ENCODE data around the gene RHBDF2. TPM values are rescaled to one million over a fixed set of nuclear protein-coding genes. Genes with fewer than 3 reads are reported as not detected.
A peak's percentile ranks its signal among the peaks of the same experiment; 100 is the strongest.

RHBDF2 gene
- total and polyA plus RNA-seq, 5 donors from 2014 or later, result 2.5 to 23.8 (median 3.7) TPM

DNA sequence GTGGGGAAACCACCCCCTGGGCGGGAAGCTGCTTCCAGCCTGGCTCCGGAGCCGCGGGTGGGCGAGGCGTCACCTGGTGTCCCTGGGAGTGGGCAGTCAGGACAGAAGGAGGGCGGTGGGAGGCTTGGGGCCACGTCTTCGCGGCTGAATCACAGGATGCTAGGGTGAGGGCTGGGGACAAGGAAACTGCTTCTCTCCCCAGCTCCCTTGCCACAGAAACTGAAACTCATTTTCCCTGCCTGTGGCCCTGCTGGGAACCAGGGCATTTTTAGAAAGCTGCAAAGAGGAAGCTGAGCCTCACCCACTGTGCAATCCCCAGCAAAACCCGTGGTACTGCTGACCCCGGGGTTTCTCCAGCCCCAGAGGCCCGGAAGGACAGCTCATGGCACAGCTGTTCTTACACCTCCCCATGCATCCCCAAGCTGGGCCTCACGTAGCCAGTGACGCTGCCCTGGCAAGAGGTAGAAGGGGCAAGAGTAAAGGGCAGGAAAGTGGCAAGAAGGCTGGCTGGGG lies 8.2 kb downstream of the RHBDF2 start:
- Mint-ChIP-seq H3K9me3 (no peaks in the 10 kb centered on the region), H3K4me3 (peak overlapping the region; percentile 50 to 81 (median 61))

GRCh38 chr17:76492123-76492988 lies 8.9 kb downstream of the RHBDF2 start:
- DNase-seq, result no peak

More for the DNA sequence above, 8.2 kb downstream of the RHBDF2 start:
- H3K27ac Mint-ChIP-seq, result peak overlapping the region; percentile 29 to 76 (median 62)
- no peaks in the 10 kb centered on the region for H3K27me3 ChIP-seq (ENCODE audit: control insufficient read depth, insufficient read depth, low read length)
- H3K4me1 Mint-ChIP-seq, result peaks cover 0 to 29% (median 17%) of the 10 kb centered on the region in 4 donors
- no peaks in the 10 kb centered on the region for H3K36me3 Mint-ChIP-seq
- ATAC-seq (ENCODE audit: low read depth in 2 of 2), result peak; percentile 49 to 54
- H3K9me3 ChIP-seq (ENCODE audit: control insufficient read depth in 2 of 2, low read length in 2 of 2), result no peaks in the 10 kb centered on the region
- no peaks in the 10 kb centered on the region for H3K36me3 ChIP-seq (ENCODE audit: control insufficient read depth, insufficient read depth, low read length)
- no peak overlapping the region for H3K4me3 ChIP-seq (ENCODE audit: low read depth, low read length)
- no peaks in the 10 kb centered on the region for H3K27me3 Mint-ChIP-seq
- no peak overlapping the region for H3K27ac ChIP-seq (ENCODE audit: insufficient read depth, low read length, poor library complexity, severe bottlenecking)
- DNase-seq, result peak in 1 of 3 donors; percentile 63
- H3K4me1 ChIP-seq (ENCODE audit: control insufficient read depth, insufficient read depth, low read length, poor library complexity, severe bottlenecking), result peaks cover 18% of the 10 kb centered on the region

DNA sequence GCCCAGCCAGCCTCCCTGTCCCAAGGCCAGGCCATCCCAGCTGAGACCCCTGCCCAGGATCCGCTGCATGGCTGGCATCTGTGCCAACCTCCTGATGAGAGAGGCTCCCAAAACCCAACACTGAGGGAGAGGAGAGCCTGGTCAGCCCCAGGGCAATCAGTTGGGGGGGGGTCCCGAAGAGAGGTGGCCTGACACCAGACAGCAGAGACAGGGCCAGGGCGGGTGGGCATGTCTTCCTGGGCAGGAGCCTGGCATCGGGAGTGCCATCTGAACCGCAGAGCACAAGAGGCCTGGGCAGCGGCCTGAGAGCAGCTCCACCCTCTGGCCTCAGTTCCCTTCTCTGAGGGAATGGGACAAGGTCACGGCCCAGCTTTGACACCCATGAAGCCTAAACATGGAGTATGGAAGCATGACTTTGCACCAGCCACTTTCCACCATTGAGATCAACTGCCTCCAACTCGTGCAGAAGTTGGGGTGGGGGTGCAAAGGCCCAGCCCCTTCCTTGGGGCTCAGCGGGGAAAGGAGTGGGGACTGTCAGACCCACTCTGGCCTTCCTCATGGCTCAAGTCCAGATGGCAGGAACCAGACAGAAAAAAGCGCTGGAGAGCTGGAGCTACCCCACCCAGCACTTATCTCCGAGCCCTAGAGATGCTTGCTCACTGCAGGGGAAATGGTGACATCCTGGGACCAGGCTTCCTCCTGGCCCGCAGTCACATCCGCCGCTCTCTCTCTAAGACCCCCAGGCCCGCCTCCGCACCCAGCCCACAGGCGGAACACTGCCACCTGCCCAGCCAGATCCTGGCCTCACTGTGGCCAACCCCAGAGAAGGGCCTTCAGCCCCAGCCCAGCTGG lies 9.7 kb downstream of the RHBDF2 start:
- Mint-ChIP-seq H3K36me3 (no peaks in the 10 kb centered on the region), H3K4me3 (peak overlapping the region in 2 of 4 donors; percentile 38 to 44), H3K27me3 (no peaks in the 10 kb centered on the region), H3K4me1 (peaks cover 0 to 26% (median 15%) of the 10 kb centered on the region in 4 donors), H3K9me3 (no peaks in the 10 kb centered on the region), H3K27ac (peak overlapping the region in 2 of 3 donors; percentile 9 to 52)
- Histone ChIP-seq H3K36me3 (ENCODE audit: control insufficient read depth, insufficient read depth, low read length) (no peaks in the 10 kb centered on the region), H3K27me3 (ENCODE audit: control insufficient read depth, insufficient read depth, low read length) (no peaks in the 10 kb centered on the region), H3K4me1 (ENCODE audit: control insufficient read depth, insufficient read depth, low read length, poor library complexity, severe bottlenecking) (peaks cover 18% of the 10 kb centered on the region), H3K9me3 (ENCODE audit: control insufficient read depth in 2 of 2, low read length in 2 of 2) (no peaks in the 10 kb centered on the region), H3K27ac (ENCODE audit: insufficient read depth, low read length, poor library complexity, severe bottlenecking) (no peak overlapping the region), H3K4me3 (ENCODE audit: low read depth, low read length) (no peak overlapping the region)
- ATAC-seq (ENCODE audit: low read depth in 2 of 2) (no peak), DNase-seq (peak in 1 of 3 donors; percentile 25)

More at GRCh38 chr17:76492123-76492988, 8.9 kb downstream of the RHBDF2 start:
- Mint-ChIP-seq H3K27ac (peak overlapping the region; percentile 14 to 76 (median 62)), H3K36me3 (no peaks in the 10 kb centered on the region), H3K4me1 (peaks cover 0 to 27% (median 17%) of the 10 kb centered on the region in 4 donors), H3K4me3 (peak overlapping the region; percentile 27 to 81 (median 59)), H3K9me3 (no peaks in the 10 kb centered on the region), H3K27me3 (no peaks in the 10 kb centered on the region)
- no peaks in the 10 kb centered on the region for H3K27me3 ChIP-seq (ENCODE audit: control insufficient read depth, insufficient read depth, low read length)
- H3K4me3 ChIP-seq (ENCODE audit: low read depth, low read length), result no peak overlapping the region
- H3K27ac ChIP-seq (ENCODE audit: insufficient read depth, low read length, poor library complexity, severe bottlenecking), result no peak overlapping the region
- no peaks in the 10 kb centered on the region for H3K9me3 ChIP-seq (ENCODE audit: control insufficient read depth in 2 of 2, low read length in 2 of 2)
- ATAC-seq (ENCODE audit: low read depth in 2 of 2), result peak in 1 of 2 donors; percentile 12
- H3K4me1 ChIP-seq (ENCODE audit: control insufficient read depth, insufficient read depth, low read length, poor library complexity, severe bottlenecking), result peaks cover 18% of the 10 kb centered on the region
- H3K36me3 ChIP-seq (ENCODE audit: control insufficient read depth, insufficient read depth, low read length), result no peaks in the 10 kb centered on the region

- no peaks in the 10 kb centered on the region for H3K9me3 ChIP-seq (ENCODE audit: control insufficient read depth in 2 of 2, low read length in 2 of 2)
- H3K4me3 Mint-ChIP-seq, result no peak overlapping the region
- no peak overlapping the region for H3K27ac ChIP-seq (ENCODE audit: insufficient read depth, low read length, poor library complexity, severe bottlenecking)
- H3K27me3 ChIP-seq (ENCODE audit: control insufficient read depth, insufficient read depth, low read length), result no peaks in the 10 kb centered on the region
- no peak for ATAC-seq (ENCODE audit: low read depth in 2 of 2)
- H3K4me1 Mint-ChIP-seq, result peaks cover 0 to 22% (median 15%) of the 10 kb centered on the region in 4 donors
- no peaks in the 10 kb centered on the region for H3K36me3 Mint-ChIP-seq
- peaks cover 18% of the 10 kb centered on the region for H3K4me1 ChIP-seq (ENCODE audit: control insufficient read depth, insufficient read depth, low read length, poor library complexity, severe bottlenecking)
- no peak overlapping the region for H3K4me3 ChIP-seq (ENCODE audit: low read depth, low read length)
- H3K27me3 Mint-ChIP-seq, result no peaks in the 10 kb centered on the region
- DNase-seq, result no peak
- H3K27ac Mint-ChIP-seq, result no peak overlapping the region
- H3K36me3 ChIP-seq (ENCODE audit: control insufficient read depth, insufficient read depth, low read length), result no peaks in the 10 kb centered on the region
- H3K9me3 Mint-ChIP-seq, result no peaks in the 10 kb centered on the region
These were observed 11.0 kb downstream of the RHBDF2 start for GRCh38 chr17:76490112-76490710.

DNA sequence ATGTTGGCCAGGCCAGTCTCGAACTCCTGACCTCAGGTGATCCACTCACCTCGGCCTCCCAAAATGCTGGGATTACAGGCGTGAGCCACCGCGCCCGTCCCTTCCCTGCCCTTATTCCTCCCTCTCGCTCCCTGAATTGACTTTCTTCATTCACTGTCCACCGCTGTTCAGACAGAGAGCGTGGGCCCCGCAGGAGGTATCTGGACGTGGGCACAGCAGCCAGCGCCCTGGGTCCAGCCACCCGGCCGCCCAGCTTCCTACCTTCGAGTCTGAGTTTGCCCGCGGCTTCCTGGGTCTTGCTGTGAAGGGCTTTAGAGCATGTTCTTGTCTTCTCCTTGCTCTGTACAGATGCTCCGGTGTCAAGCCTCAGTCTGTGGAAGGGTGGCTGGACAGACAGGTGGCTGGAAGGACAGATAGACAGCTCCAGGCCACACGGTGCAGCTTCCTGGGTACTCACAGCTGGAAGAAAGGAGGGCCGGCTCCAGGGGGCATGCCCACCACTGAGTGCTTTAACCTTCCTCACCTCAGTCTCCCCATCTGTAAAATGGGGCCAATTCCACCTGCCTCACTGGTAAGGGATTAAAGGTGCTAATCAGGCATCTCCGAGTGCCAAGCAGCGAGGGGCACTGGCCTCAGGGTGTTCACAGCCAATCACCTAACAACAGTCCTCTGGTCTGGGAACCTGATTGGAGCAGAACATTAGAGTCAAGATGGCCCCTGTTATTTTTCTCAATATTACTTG lies 13.6 kb downstream of the RHBDF2 start:
- H3K27ac Mint-ChIP-seq, result no peak overlapping the region
- H3K27me3 ChIP-seq (ENCODE audit: control insufficient read depth, insufficient read depth, low read length), result no peaks in the 10 kb centered on the region
- no peak overlapping the region for H3K4me3 Mint-ChIP-seq
- H3K4me1 ChIP-seq (ENCODE audit: control insufficient read depth, insufficient read depth, low read length, poor library complexity, severe bottlenecking), result peaks cover 2% of the 10 kb centered on the region
- peaks cover 4% of the 10 kb centered on the region for H3K36me3 Mint-ChIP-seq
- H3K36me3 ChIP-seq (ENCODE audit: control insufficient read depth, insufficient read depth, low read length), result no peaks in the 10 kb centered on the region
- H3K9me3 Mint-ChIP-seq, result no peaks in the 10 kb centered on the region
- no peak overlapping the region for H3K27ac ChIP-seq (ENCODE audit: insufficient read depth, low read length, poor library complexity, severe bottlenecking)
- H3K4me1 Mint-ChIP-seq, result peaks cover 0 to 12% (median 7%) of the 10 kb centered on the region in 4 donors
- DNase-seq (no peak), ATAC-seq (ENCODE audit: low read depth in 2 of 2) (no peak)
- no peaks in the 10 kb centered on the region for H3K9me3 ChIP-seq (ENCODE audit: control insufficient read depth in 2 of 2, low read length in 2 of 2)
- no peaks in the 10 kb centered on the region for H3K27me3 Mint-ChIP-seq
- no peak overlapping the region for H3K4me3 ChIP-seq (ENCODE audit: low read depth, low read length)

- Histone ChIP-seq H3K9me3 (ENCODE audit: control insufficient read depth in 2 of 2, low read length in 2 of 2) (no peaks in the 10 kb centered on the region), H3K36me3 (ENCODE audit: control insufficient read depth, insufficient read depth, low read length) (no peaks in the 10 kb centered on the region), H3K4me3 (ENCODE audit: low read depth, low read length) (no peak overlapping the region), H3K27ac (ENCODE audit: insufficient read depth, low read length, poor library complexity, severe bottlenecking) (no peak overlapping the region), H3K4me1 (ENCODE audit: control insufficient read depth, insufficient read depth, low read length, poor library complexity, severe bottlenecking) (no peaks in the 10 kb centered on the region), H3K27me3 (ENCODE audit: control insufficient read depth, insufficient read depth, low read length) (no peaks in the 10 kb centered on the region)
- Mint-ChIP-seq H3K36me3 (peaks cover 4% of the 10 kb centered on the region), H3K27me3 (no peaks in the 10 kb centered on the region), H3K27ac (no peak overlapping the region), H3K4me1 (peaks cover 0 to 7% (median 1%) of the 10 kb centered on the region in 4 donors), H3K9me3 (no peaks in the 10 kb centered on the region), H3K4me3 (no peak overlapping the region)
- ATAC-seq (ENCODE audit: low read depth in 2 of 2), result no peak
- DNase-seq, result no peak
These were observed 15.7 kb downstream of the RHBDF2 start for GRCh38 chr17:76485569-76485968.

Measured in CD4-positive, CD25-positive, alpha-beta regulatory T cell (primary cell).